NCI-H1694 treated with DMSO at 0.1 percent for 48 hours (cell line): ENCODE data around the gene CDH5.

Source experiments
- DNase-seq: peaks from one replicate; lab custom pipeline; 2025; lab: John Stamatoyannopoulos, UW

The CDH5 gene

DNA sequence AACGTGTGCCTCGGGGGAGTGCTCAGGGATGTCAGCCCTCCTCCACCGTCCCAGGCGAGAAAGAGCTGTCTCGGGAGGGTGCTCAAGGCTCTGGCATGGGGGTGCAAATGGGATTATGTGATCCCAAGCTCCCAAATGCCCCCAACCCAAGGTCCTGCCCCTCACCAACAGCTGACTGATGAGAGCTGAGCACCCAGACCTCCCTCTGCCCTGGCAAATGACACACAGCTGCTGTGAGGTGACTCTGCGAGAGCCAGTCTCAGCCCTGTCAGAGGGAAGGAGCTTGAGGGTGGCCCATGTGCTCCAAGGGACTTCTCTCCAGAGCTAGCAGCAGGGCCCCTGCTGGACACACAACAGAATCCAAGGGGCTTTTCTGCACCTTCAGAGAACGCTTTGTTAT is 7.7 kb downstream of the CDH5 start:
- DNase-seq, result no peak

DNA sequence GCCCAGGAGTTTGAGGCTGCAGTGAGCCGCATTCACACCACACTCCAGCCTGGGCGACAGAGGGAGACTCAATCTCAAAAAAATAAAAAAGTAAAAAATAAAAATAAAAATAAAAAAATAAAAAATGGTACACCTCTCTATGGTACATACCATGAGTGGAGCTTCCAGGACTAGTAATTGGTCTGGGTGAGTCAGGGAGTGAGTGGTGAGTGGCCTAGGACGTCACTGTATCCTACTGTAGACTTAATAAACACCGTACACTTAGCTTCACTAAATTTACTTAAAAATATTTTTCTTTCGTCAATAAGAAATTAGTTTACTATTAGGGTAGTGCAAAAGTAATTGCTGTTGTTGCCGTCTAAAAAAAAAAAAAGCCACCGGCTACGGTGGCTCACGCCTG is 9.0 kb downstream of the CDH5 start:
- DNase-seq, result no peak

DNA sequence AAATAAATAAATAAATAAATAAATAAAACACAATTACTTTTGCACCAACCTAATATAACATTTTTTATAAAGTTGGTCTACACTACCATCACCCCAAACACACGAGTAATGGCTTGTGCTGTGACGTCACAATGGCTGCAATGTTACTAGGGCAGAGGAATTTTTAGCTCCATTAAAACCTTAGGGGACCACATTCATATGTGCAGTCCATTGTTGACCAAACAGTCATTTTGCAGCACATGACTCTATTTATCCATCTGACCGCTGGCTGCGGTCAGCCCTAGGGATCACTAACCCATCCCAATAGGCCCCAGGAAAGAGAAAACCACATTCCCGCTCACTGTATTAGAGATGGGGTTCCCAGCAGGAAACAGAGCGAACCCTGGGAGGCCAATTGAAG is 9.6 kb downstream of the CDH5 start:
- no peak for DNase-seq

DNA sequence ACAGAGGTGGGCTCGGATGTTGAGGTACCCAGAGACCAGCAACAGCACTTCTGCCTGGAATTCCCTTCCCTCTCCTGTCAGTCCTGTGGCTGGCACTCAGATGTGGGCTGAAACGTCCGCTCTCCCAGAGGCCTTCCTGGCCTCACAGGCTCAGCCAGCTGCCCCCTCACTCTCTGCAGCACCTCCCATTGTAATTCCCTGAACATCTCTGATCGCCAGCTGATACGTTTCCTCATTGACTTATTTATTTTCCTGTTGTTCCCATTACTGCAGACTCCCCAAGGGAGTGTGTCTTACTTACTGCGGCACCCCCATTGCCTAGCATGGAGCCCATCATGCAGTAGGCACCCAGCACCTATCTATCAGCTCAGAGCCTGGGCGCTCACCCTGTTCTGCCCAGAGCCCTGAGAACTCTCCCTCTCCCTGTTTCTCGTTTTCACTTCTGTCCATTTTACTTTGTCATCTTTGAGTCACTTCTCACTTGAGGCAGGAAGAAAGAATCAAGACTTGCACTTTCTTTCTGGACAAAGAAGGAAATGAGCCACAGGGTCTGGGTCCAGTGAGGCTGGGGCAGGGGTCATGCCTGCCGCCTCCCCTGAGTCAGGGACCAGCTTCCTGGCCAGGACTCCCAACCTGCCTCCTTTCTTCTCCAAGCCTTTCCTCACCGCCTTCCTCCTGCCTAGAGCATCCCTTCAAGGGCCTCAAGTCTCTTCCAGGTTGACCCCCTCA is 10.2 kb downstream of the CDH5 start:
- DNase-seq, result no peak

DNA sequence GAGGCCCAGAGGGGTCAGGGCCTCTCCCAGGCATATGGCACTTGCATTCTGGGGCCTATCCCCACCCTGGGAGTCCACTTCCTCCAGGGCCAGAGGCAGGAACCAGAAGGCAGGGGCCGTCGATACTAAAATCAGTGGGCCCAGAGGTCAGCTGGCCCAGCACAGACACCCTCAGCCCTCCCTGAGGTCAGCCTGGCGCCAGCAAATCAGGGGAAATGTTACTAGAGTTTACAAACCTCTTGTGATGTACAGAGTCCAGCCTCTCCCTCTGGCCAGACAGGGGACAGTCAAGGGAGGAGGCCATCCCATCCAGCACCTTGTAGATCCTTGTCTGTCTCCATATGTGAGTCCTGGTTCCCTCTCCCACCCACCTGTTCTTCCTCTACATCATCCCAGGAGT is 10.8 kb downstream of the CDH5 start:
- DNase-seq, result no peak

DNA sequence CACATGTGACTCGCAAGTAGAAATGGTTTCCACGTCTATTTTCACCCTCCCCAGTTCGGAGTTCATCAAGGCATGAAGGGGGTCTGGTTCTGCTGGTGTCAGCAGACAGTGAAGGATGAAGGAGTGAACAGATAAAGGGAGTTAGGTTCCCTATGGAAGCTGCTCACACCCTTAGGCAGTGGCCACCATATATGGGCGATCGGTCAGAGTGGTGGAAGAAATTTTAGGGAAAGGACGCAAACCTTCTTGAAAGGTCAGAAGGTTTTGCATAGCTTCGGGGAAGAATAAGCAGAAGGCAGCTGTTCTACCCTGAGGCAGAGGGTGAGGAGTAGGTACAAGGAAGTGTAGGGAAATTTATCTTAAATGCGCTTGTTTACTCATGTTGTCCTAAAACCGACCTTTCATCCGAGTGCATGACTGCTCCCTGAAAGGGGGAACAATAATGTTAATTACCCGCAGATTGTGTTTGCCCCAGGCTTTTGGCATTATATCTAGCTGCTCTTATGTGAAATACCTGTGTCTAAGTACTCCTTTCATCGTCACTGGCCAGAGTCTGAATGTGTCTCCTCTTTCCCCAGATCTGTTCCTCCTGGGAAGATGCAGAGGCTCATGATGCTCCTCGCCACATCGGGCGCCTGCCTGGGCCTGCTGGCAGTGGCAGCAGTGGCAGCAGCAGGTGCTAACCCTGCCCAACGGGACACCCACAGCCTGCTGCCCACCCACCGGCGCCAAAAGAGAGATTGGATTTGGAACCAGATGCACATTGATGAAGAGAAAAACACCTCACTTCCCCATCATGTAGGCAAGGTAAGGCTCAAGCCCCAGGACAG is 12.5 kb downstream of the CDH5 start:
- no peak for DNase-seq

DNA sequence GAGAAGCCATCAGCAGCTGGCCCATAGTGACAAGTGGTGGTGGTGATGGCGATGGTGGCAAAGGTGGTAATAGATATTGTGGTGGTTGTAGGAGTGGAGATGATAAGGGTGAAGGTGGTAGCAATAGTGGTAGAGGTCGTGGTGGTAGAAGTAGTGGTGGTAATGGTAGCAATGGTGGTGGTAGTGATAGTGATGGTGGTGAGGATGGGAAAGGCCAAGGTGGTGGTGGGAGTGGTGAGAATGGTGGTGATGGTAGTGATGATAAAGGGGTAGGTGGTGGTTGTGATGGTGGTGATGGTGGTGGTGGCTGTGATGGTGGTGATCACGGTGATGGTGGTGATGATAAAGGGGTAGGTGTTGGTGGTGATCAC is 13.1 kb downstream of the CDH5 start:
- no peak for DNase-seq

DNA sequence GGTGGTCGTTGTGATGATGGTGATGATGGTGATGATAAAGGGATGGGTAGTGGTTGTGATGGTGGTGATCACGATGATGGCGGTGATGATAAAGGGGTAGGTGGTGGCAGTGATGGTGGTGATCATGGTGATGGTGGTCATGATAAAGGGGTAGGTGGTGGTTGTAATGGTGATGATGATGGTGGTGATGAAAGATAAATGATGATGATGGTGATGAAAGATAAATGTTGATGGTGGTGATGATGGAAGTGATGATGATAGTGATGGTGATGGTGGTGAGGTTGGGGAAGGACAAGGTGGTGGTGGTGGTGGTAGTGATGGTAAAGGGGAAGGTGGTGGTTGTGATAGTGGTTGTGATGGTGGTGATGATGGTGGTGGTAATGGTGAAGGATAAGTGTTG is 13.9 kb downstream of the CDH5 start:
- DNase-seq, result no peak

DNA sequence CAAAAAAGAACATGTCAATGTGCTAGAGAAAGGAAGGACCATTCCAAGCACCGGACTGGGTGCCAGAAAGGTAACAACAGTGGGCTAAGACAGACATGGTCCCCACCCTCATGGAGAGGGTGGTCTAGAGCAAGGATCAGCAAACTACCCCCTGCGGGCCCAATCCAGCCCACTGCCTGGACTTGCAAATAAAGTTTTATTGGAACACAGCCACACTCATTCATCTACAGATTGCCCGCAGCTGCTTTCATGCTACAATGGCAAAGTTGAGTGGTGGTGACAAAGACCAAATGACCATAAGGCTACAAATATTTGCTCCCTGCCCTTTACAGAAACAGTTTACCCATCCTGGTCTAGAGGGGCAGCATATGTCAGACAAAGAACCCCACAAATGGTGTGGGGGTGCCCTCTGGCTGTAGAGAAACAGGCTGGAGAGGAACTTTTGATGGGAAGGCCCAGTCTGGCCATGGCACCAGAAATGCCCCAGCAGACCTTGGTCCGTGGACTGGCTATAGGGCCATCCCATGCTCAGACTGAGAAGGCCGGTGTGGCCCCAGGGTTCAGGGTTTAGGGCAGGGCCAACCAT is 15.2 kb downstream of the CDH5 start:
- DNase-seq, result no peak

DNA sequence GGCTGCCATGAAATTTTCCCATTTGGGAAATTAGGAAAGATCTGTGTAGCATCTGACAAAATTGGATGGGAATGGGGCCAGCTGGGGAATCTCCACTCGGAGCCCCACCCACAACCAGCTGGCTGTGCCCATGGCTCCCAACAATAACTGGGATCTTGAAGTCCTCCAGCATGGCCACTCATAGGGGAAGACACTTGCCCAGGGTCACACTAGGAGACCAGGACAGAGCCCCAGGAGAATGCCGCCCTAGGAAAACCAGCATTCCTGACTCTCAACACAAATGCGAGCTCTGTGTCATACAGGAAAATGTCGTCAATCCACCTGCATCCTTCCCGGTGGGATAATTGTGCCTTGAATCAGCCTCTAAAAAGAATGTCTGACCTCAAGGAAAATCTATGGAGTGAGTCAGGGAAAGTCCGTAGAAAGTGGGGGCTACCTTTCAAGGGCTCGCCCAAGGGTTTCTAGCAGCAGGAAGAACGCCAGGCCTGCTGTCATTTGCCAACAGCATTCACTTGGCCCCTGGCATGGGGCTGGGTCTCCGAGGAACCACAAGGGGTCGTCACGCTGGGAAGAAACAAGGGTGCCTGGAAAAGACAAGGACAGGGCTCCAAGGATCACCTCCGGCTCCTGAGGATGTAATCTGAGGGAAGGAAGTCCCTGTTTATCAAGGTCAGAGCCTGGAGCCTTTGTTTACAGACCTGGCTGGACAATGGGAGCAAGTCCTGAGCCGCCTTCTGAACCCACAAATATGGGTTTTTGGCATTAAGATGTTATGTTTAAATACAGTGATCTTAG is 15.9 kb downstream of the CDH5 start:
- DNase-seq, result no peak

DNA sequence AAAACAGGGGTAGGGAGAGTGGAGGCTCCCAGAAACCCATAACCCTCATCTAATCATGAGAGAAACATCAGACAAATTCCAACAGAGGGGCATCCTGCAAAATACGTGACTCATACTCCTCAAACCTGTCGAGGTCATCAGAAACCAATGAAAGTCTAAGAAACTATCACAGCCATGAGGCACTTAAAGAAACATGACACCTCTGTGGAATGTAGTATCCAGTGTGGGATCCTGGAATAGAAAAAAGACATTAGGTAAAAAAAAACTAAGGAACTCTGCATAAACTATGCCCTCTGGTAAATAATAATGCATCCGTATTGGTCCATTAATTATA is 16.4 kb downstream of the CDH5 start:
- no peak for DNase-seq

DNA sequence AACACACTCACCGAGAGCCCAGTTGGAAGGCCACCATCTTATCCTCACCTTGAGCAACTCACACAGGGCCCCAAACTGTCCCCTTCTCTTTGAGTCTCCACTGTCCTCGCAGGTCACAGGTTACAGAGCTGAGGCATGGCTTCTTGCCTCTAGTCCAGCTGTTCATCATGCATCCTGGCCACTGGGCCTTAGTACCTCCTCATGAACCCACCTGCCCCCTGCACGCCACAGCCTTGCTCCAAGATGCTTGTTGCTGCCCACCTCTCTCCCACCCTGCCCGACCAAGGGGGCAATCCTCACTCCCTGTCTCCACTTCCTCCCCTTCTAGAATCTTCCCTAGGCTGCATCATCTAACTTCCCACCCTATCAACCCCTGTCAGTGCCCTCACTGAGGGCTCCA is 17.1 kb downstream of the CDH5 start:
- no peak for DNase-seq

DNA sequence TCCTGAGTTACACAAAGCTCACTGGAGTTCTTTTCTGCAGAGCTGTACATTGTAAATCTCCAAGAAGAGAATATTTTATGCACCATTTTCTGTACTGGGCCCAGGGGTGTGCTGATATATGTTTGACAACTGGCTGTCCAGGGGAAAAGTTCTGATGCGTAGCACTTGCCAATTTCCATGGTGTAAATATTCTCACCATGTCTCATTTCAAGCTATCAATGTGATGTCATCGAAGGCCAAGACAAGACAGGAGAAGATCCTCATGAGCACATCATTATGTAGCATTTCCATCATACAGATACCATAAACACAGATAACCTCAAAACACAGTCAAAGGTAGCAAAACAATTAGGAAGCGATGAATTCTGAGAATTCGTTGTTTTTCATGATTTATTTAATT is 18.9 kb downstream of the CDH5 start:
- DNase-seq, result no peak

DNA sequence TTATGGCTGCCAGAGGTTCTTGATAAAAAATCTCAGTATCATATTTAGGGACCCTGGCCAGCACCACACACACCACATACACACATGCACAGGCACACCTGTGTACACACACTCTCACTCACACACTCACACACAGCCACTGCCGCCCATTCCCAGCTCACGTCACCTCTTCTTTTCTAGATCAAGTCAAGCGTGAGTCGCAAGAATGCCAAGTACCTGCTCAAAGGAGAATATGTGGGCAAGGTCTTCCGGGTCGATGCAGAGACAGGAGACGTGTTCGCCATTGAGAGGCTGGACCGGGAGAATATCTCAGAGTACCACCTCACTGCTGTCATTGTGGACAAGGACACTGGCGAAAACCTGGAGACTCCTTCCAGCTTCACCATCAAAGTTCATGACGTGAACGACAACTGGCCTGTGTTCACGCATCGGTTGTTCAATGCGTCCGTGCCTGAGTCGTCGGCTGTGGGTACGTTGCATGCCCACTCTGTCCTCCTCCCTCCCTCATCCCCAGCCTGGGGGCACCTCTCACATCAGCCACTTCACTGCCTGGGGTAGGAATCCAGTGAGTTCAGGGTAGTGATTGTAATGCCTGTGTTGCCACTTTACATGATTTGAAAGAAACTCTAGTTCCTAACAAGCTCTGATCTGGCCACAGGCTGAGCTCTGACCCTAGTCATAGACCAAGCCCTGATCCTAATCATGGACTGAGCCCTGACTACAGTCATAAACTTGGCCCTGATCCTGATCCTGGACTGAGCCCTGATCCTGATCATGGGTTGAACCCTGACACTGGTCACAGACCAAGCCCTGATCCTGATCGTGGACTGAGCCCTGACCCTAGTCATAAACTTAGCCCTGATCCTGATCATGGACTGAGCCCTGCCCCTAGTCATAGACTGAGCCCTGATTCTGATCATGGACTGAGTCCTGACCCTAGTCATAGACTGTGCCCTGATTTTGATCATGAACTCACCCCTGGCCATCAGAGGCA is 20.4 kb downstream of the CDH5 start:
- no peak for DNase-seq

DNA sequence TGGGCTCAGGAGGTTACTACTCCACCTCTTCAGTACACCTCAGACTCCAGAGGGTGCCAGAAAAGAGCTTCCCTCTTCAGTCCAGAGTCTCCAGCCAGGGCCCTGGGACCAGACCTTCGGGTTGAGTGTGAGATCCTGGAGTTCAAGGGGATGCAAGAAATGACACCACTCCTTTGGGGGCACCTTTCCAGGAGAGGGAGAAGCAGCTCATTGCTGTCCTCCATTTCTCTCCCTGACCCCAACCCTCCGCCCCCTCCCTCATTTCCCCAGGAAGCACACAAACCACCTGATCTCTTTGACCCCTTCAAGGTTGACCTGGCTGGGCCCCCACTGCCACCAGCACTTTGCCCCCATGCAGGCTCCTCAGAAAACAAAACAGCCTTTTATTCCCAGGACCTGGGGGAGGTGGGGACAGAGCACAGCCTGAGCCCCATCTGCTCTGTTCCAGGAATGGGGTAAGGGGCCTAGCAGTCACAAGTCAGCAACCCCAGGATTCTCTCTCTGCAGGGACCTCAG is 21.4 kb downstream of the CDH5 start:
- no peak for DNase-seq

DNA sequence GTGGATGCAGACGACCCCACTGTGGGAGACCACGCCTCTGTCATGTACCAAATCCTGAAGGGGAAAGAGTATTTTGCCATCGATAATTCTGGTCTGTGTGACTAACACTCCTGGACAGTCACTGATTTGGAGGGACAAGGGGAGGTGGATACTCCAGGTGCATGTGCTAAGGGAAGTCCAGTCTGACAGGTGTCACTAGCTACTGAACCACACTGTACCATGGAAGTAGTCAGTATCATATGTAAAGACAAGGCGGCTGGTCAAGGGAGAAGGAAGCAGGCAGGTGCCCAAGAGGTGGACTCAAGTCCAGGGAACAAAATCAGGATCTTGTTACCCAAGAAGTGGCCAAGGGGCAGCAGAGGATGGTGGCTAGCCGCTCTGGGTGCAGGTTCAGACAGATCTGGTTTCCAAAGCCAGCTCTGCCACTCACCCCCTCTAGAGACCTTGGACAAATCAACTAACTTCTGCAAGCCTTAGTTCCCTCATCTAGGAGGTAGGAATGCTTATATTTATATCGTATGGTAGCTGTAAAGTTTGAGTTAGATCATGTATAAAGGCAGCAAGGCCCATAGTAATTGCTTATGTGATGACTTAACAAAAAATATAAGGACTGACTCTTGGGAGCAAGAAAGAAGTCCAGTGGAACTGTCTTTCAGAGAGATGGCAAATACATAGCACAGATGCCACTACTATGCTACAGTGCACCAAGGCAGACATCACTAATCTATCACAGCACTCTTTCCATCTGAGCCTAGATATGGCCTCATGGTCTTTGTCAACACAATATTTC is 22.1 kb downstream of the CDH5 start:
- DNase-seq, result no peak

DNA sequence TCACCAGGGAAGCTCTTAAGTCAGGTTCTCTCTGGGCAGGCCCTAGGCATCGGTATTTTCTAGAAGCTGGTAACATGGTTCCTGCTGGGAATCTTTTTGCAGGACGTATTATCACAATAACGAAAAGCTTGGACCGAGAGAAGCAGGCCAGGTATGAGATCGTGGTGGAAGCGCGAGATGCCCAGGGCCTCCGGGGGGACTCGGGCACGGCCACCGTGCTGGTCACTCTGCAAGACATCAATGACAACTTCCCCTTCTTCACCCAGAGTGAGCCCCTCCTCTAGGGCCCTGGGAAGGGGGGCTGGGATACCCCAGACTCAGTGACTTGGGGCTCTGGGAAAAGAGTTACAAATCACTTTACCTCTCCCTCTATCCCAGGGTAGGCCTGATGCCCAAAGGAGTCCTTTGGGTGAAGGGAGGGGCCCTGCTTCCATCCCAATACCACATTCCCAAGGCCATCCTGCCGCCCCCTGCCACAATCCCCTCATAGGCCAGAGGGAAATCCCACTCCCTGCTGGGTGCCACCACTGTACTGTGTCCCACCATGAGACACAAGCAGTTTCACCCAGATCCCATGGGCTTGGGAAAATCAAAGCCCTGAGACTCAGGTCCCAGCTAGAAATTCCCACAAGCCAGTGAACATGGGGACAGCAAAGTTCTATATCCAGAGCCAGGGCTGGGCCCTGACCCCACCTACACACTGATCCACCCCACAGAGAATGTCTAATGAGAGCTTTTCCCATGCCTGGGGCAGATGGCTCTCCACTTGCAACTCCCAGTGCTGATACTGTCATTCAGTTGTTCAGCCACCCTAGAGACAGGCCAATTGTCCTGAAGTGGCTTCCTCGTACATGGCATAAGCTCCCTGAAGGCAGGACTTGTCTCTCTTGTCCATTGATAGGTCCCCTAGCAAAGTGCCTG is 23.0 kb downstream of the CDH5 start:
- no peak for DNase-seq

DNA sequence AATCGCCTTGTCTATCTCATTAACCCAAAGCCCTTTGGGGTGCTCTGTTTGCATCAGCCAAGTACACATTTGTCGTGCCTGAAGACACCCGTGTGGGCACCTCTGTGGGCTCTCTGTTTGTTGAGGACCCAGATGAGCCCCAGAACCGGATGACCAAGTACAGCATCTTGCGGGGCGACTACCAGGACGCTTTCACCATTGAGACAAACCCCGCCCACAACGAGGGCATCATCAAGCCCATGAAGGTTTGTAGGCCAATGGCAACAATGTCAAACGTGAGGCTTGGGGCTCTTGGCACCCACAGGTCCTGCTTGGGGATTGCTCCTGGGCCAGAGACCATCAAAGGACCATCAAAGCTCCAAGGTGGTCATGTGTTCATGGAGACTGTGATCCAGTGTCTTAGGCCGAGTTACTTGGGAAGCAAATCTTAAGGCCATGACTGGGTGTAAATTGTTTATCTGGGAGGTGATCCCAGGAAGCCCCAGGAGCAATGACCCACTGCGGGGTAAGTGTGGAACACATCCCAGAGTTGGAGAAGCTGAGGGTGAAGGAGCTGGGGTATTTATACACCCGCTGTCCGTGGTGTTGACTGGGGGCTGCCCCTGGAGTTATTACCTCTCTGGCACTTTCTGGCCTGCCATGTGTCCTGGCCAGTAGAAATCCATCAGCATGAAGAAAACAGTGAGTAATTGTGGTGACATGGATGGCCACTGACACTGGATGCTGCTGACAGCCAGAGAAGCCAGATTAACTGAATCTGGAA is 24.0 kb downstream of the CDH5 start:
- DNase-seq, result no peak
